Smooth muscle cell (in vitro differentiated cells): Measurements from ENCODE around the gene NLRP3. TPM values are rescaled to one million over a fixed set of nuclear protein-coding genes. Genes with fewer than 3 reads are reported as not detected.

Experiments
- DNase-seq: peaks from one replicate; lab custom pipeline; 2025; ENCODE audit not compliant: unreplicated experiment; lab: John Stamatoyannopoulos, UW
- H2AFZ ChIP-seq: fragments of 200-600 bp; sonication (generic); 2 replicates; pipeline ENCODE4 v1.6.0; 2016; ENCODE audit warnings: antibody characterized with exemption, low read depth, mild to moderate bottlenecking
- H3F3A ChIP-seq: fragments of 200-600 bp; sonication (generic); 2 replicates; pipeline ENCODE4 v1.6.0; 2017; ENCODE audit warnings: antibody characterized with exemption, low read depth
- H3K27ac ChIP-seq: fragments of 200-600 bp; sonication (generic); 2 replicates; pipeline ENCODE4 v1.5.1; 2016; ENCODE audit warnings: low read depth, mild to moderate bottlenecking
- H3K27me3 ChIP-seq: fragments of 200-600 bp; sonication (generic); 2 replicates; pipeline ENCODE4 v1.6.1; 2016; ENCODE audit warnings: low read depth, mild to moderate bottlenecking
- H3K36me3 ChIP-seq: fragments of 200-600 bp; sonication (generic); 2 replicates; pipeline ENCODE4 v1.5.1; 2016; ENCODE audit warnings: low read depth
- H3K4me1 ChIP-seq: fragments of 200-600 bp; sonication (generic); 2 replicates; pipeline ENCODE4 v1.5.1; 2016; ENCODE audit warnings: low read depth
- H3K4me2 ChIP-seq: fragments of 200-600 bp; sonication (generic); 2 replicates; pipeline ENCODE4 v1.6.0; 2016; ENCODE audit warnings: mild to moderate bottlenecking
- H3K4me3 ChIP-seq: fragments of 200-600 bp; sonication (generic); 2 replicates; pipeline ENCODE4 v1.5.1; 2016; ENCODE audit warnings: mild to moderate bottlenecking
- H3K79me2 ChIP-seq: fragments of 200-600 bp; sonication (generic); 2 replicates; pipeline ENCODE4 v1.6.0; 2016; ENCODE audit warnings: low read depth, mild to moderate bottlenecking
- H3K9ac ChIP-seq: fragments of 200-600 bp; sonication (generic); 2 replicates; pipeline ENCODE4 v1.6.0; 2016; ENCODE audit warnings: low read depth
- H3K9me3 ChIP-seq: fragments of 200-600 bp; sonication (generic); replicated peaks from 2 replicates; pipeline ENCODE4 v1.5.1; 2016; ENCODE audit warnings: low read depth
- H4K20me1 ChIP-seq: fragments of 200-600 bp; sonication (generic); 2 replicates; pipeline ENCODE4 v1.6.0; 2016; ENCODE audit warnings: low read depth
- WGBS: methylation state at CpG from one replicate; pipeline ENCODE4 v1.1.7; 2016; ENCODE audit warnings: low lambda C conversion rate; 5-methylcytosine and 5-hydroxymethylcytosine counted together
- polyA plus RNA-seq: library from polyadenylated mRNA; unstranded; fragments of >200 nt; fragmentation: Nextera tagmentation; extraction: Ambion mirVana; gene quantifications from 2 replicates; pipeline ENCODE4 v1.2.1, GENCODE V29; 2016
- total RNA-seq: library from RNA; depleted of rRNA; stranded (reverse); fragments of >200 nt; gene quantifications from 2 replicates; pipeline ENCODE4 v1.2.3, GENCODE V29; 2014
- TF ChIP-seq, protein P1 (sequence below): fragments of 200-600 bp; sonication (generic); IDR thresholded peaks from 2 replicates; pipeline ENCODE4 v1.5.1; 2017; ENCODE audit warnings: borderline replicate concordance, mild to moderate bottlenecking, antibody characterized with exemption; ENCODE audit not compliant: insufficient read depth, poor library complexity, severe bottlenecking

NLRP3 gene
- total and polyA plus RNA-seq, 2 experiments from 2014 or later = 0.58 to 1.4 TPM

DNA sequence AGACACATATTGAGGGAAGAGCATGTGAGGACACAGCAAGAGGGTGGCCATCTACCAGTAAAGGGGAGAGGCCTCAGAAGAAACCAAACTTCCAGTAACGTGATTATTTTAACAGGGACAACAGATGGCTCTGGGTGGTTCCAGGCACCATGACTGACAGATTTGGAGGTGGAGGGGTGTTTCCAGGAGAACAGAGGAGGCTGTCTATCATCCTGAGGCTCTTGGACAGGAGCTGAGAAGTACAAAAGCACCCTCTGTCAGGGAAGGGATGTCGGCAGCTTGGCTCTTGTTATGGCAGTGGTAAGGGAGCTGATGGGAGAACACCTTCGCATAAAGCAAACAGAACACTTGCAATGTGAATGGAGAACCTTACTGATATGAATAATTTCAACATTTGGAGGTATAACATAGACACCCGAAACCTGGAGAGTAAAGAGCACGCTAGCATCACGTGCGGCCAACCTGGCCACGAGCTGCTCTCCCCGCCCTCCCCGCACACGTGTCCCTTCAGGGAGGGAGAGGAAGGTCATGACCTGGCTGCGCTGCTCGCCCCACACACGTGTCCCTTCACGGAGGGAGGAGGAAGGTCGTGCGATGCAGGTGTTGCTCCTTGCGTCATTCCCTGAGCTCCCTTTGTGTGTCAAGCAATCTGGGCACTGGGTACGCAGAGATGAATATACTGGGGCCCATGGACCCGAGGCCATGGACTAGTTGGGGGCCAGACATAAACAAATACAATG lies 37.5 kb upstream of the NLRP3 start:
- WGBS = 93% methylated on average over 20 of the region's 20 CpGs
- Histone ChIP-seq H2AFZ (no peak overlapping the region), H3K9ac (no peak overlapping the region), H3K4me1 (peaks cover 11% of the 10 kb centered on the region), H4K20me1 (no peaks in the 10 kb centered on the region), H3K9me3 (no peaks in the 10 kb centered on the region), H3K79me2 (no peaks in the 10 kb centered on the region), H3K4me2 (no peak overlapping the region), H3F3A (peaks cover 18% of the 10 kb centered on the region), H3K27me3 (no peaks in the 10 kb centered on the region), H3K36me3 (no peaks in the 10 kb centered on the region), H3K4me3 (no peak overlapping the region), H3K27ac (no peak overlapping the region)
- no peak for DNase-seq
- TF ChIP-seq, protein P1, sequence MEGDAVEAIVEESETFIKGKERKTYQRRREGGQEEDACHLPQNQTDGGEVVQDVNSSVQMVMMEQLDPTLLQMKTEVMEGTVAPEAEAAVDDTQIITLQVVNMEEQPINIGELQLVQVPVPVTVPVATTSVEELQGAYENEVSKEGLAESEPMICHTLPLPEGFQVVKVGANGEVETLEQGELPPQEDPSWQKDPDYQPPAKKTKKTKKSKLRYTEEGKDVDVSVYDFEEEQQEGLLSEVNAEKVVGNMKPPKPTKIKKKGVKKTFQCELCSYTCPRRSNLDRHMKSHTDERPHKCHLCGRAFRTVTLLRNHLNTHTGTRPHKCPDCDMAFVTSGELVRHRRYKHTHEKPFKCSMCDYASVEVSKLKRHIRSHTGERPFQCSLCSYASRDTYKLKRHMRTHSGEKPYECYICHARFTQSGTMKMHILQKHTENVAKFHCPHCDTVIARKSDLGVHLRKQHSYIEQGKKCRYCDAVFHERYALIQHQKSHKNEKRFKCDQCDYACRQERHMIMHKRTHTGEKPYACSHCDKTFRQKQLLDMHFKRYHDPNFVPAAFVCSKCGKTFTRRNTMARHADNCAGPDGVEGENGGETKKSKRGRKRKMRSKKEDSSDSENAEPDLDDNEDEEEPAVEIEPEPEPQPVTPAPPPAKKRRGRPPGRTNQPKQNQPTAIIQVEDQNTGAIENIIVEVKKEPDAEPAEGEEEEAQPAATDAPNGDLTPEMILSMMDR = no peak

DNA sequence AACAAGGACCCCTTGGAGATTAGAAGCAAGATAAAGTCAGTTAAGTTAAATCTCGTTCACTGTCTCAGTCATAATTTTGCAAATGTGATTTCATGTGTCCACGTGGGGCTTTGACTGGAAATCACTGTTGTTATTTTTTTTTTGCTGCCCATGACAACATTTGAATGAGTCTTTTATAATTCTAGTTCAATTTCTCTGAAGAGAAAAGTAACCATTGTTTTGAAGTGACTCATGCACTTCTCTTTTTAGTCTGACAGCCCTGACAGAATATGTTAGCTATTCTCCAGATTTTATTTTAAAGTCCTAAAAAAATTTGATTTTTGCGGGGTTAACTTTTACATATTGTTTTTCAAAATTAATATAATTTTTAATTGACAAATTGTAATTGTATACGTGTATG lies 30.7 kb upstream of the NLRP3 start:
- H3K4me2 ChIP-seq = no peak overlapping the region
- H2AFZ ChIP-seq = no peak overlapping the region
- peaks cover 5% of the 10 kb centered on the region for H3F3A ChIP-seq
- no peaks in the 10 kb centered on the region for H3K9me3 ChIP-seq
- TF ChIP-seq, protein P1 = no peak
- no peak overlapping the region for H3K9ac ChIP-seq
- whole genome bisulfite sequencing = 88% methylated on average over 4 of the region's 4 CpGs
- peak overlapping the region; percentile 67 for H3K27ac ChIP-seq
- DNase-seq = no peak
- H3K4me3 ChIP-seq = no peak overlapping the region
- H3K27me3 ChIP-seq = no peaks in the 10 kb centered on the region
- H3K36me3 ChIP-seq = no peaks in the 10 kb centered on the region
- no peaks in the 10 kb centered on the region for H3K79me2 ChIP-seq
- H3K4me1 ChIP-seq = no peaks in the 10 kb centered on the region
- no peaks in the 10 kb centered on the region for H4K20me1 ChIP-seq

DNA sequence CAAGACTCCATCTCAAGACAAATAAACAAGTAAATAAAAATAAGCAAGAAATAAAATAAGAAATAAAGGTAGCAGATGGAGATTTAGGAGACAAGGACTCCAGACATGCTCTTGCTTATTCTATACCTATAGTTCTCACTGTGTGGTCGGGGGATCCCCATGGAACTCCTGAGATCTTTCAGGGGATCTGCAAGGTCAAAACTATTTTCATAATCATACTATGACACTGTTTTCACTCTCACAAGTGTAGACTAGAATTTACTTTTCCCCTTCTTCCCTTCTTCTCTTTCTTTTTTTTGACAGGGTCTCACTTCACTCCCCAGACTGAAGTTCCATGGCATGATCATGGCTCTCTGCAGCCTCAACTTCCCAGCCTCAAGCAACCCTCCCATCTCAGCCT lies 29.8 kb upstream of the NLRP3 start:
- no peaks in the 10 kb centered on the region for H3K4me1 ChIP-seq
- H3K79me2 ChIP-seq = no peaks in the 10 kb centered on the region
- no peak overlapping the region for H3K9ac ChIP-seq
- H3K4me3 ChIP-seq = no peak overlapping the region
- no peaks in the 10 kb centered on the region for H4K20me1 ChIP-seq
- H3K4me2 ChIP-seq = peak overlapping the region; percentile 37
- H3F3A ChIP-seq = peaks cover 5% of the 10 kb centered on the region
- no peaks in the 10 kb centered on the region for H3K27me3 ChIP-seq
- no peaks in the 10 kb centered on the region for H3K36me3 ChIP-seq
- H2AFZ ChIP-seq = no peak overlapping the region
- 96% methylated on average over 1 of the region's 1 CpG for WGBS
- TF ChIP-seq, protein P1 = no peak
- no peaks in the 10 kb centered on the region for H3K9me3 ChIP-seq
- DNase-seq = no peak
- peak overlapping the region; percentile 55 for H3K27ac ChIP-seq

DNA sequence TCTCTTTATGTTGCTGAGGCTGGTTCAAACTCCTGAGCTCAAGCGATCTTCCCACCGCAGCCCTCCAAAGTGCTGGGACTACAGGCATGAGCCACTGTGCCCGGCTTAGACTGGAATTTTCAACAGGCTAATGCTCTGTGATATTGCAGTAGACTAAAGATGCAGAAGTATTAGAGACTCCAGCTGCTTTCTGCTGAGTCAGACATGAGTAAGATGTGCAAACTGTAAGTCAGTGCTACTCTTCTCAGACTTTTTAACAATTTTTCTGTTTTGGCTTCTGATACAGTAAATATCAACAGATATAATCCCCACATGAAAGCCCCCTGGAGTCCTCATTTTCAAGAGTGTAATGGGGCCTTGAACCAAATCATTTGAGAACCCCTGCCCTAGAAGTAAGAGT lies 29.3 kb upstream of the NLRP3 start:
- Histone ChIP-seq H3F3A (peaks cover 5% of the 10 kb centered on the region), H3K79me2 (no peaks in the 10 kb centered on the region), H3K4me1 (no peaks in the 10 kb centered on the region), H3K9me3 (no peaks in the 10 kb centered on the region), H3K36me3 (no peaks in the 10 kb centered on the region), H3K9ac (no peak overlapping the region), H3K4me3 (no peak overlapping the region), H2AFZ (no peak overlapping the region), H4K20me1 (no peaks in the 10 kb centered on the region), H3K27me3 (no peaks in the 10 kb centered on the region), H3K27ac (peak overlapping the region; percentile 55), H3K4me2 (peak overlapping the region; percentile 37)
- DNase-seq = no peak
- TF ChIP-seq, protein P1 = no peak
- WGBS = 33% methylated on average over 3 of the region's 3 CpGs
